ENCODE data around the gene RYR2.

Gene RYR2

GRCh38 chr1:237692255-237692654 is 650.3 kb downstream of the RYR2 start:
- no peak for DNase-seq

GRCh38 chr1:237695878-237696277 is 653.9 kb downstream of the RYR2 start:
- no peak for DNase-seq

- DNase-seq: no peak
Measured at GRCh38 chr1:237700181-237700580, 658.2 kb downstream of the RYR2 start.

GRCh38 chr1:237701534-237701933 is 659.5 kb downstream of the RYR2 start:
- DNase-seq: no peak

GRCh38 chr1:237702161-237702560 is 660.2 kb downstream of the RYR2 start:
- no peak for DNase-seq

GRCh38 chr1:237705462-237705861 is 663.5 kb downstream of the RYR2 start:
- DNase-seq: no peak

- no peak for DNase-seq
Measured at GRCh38 chr1:237709355-237709754, 667.4 kb downstream of the RYR2 start.

GRCh38 chr1:237711281-237711680 is 669.3 kb downstream of the RYR2 start:
- DNase-seq: no peak

GRCh38 chr1:237712082-237712481 is 670.1 kb downstream of the RYR2 start:
- no peak for DNase-seq

- DNase-seq: no peak
Measured at GRCh38 chr1:237712586-237713157, 670.7 kb downstream of the RYR2 start.

GRCh38 chr1:237713916-237714315 is 671.9 kb downstream of the RYR2 start:
- no peak for DNase-seq

- no peak for DNase-seq
Measured at GRCh38 chr1:237717106-237717505, 675.1 kb downstream of the RYR2 start.

GRCh38 chr1:237730826-237731350 is 688.9 kb downstream of the RYR2 start:
- DNase-seq: no peak

- no peak for DNase-seq
Measured at GRCh38 chr1:237732657-237733056, 690.7 kb downstream of the RYR2 start.

- no peak for DNase-seq
Measured at GRCh38 chr1:237736372-237737029, 694.5 kb downstream of the RYR2 start.

- no peak for DNase-seq
Measured at GRCh38 chr1:237737448-237737847, 695.5 kb downstream of the RYR2 start.

GRCh38 chr1:237737938-237738610 is 696.1 kb downstream of the RYR2 start:
- no peak for DNase-seq

- DNase-seq: no peak
Measured at GRCh38 chr1:237740846-237741245, 698.9 kb downstream of the RYR2 start.

- no peak for DNase-seq
Measured at GRCh38 chr1:237745545-237745944, 703.6 kb downstream of the RYR2 start.

- DNase-seq: no peak
Measured at GRCh38 chr1:237748171-237748960, 706.4 kb downstream of the RYR2 start.

GRCh38 chr1:237749122-237749521 is 707.1 kb downstream of the RYR2 start:
- no peak for DNase-seq

- no peak for DNase-seq
Measured at GRCh38 chr1:237751090-237751489, 709.1 kb downstream of the RYR2 start.

GRCh38 chr1:237754627-237755026 is 712.6 kb downstream of the RYR2 start:
- DNase-seq: no peak

Measured in activated T-cell treated with anti-CD3 and anti-CD28 coated beads for 4 hours (primary cell).